Peyer's patch (tissue), 4 donors: ENCODE data around the gene METTL16.

ENCODE experiments used
- CTCF ChIP-seq, 6 experiments: fragments of 450-650 bp in 4 of 6; fragments of 200-600 bp in 2 of 6; sonication (generic) in 1 of 6; IDR thresholded peaks; one replicate each; pipeline ENCODE4 v1.5.1; 2017 to 2019; ENCODE audit warnings: antibody characterized with exemption in 6 of 6, mild to moderate bottlenecking in 3 of 6, moderate library complexity in 1 of 6
- POLR2A ChIP-seq, 2 donors: fragments of 450-650 bp; IDR thresholded peaks; one replicate each; pipeline ENCODE4 v1.5.1; 2017; ENCODE audit warnings: antibody characterized with exemption in 2 of 2, mild to moderate bottlenecking in 2 of 2, moderate library complexity in 2 of 2

DNA sequence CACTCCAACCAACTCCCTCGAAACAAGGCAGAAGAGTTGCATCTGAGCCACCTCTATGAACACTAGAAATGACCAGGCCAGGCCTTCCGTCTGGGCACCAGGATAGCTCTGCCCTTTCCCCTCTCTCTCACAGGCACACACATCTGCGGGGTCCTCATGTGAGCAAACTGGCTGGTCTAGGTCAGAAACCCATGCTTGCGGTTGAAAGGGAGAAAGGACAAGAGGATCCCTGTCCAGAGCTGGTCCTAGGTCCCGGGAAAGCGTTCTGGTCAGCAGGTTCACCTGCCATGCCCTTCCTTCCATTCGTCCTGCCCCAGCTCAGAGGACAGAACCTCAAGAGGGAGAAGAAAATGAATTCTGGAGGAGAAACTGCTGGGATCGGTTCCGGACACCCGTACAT is 113.5 kb downstream of the METTL16 start:
- TF ChIP-seq CTCF (IDR thresholded peaks at IDR 0.05) (no peak), POLR2A (IDR thresholded peaks at IDR 0.05) (no peak)
